GM12878 (cell line): ENCODE results near the gene ZNF324. TPM values are rescaled to one million over a fixed set of nuclear protein-coding genes. Genes with fewer than 3 reads are reported as not detected.
A peak's percentile ranks its signal among the peaks of the same experiment; 100 is the strongest.

Experiments
- ATF2 ChIP-seq: IDR thresholded peaks from 2 replicates; pipeline ENCODE4 v1.6.1; 2012; ENCODE audit warnings: low read length, inconsistent platforms
- ATF7 ChIP-seq: fragments of 450-650 bp; IDR thresholded peaks from 2 replicates; pipeline ENCODE4 v1.6.1; 2016; ENCODE audit warnings: low read depth, mild to moderate bottlenecking
- BACH1 ChIP-seq: fragments of 450-650 bp; IDR thresholded peaks from 2 replicates; pipeline ENCODE4 v1.6.1; 2017; ENCODE audit warnings: mild to moderate bottlenecking, borderline replicate concordance
- CEBPZ ChIP-seq: fragments of 150-350 bp; IDR thresholded peaks from 2 replicates; pipeline ENCODE4 v1.6.1; 2016; ENCODE audit warnings: low read depth, low read length
- CREB1 ChIP-seq: IDR thresholded peaks from 2 replicates; pipeline ENCODE4 v1.6.1; 2012; ENCODE audit warnings: low read depth, mild to moderate bottlenecking, inconsistent platforms
- FOS ChIP-seq: IDR thresholded peaks from 3 replicates; pipeline ENCODE4 v1.6.1; 2011; ENCODE audit warnings: borderline replicate concordance; ENCODE audit not compliant: insufficient read length; ENCODE audit errors: extremely low read depth
- HDAC6 ChIP-seq: fragments of 200-600 bp; sonication (generic); IDR thresholded peaks from one replicate; pipeline ENCODE4 v1.8.0; 2017; ENCODE audit warnings: antibody characterized with exemption; ENCODE audit not compliant: unreplicated experiment
- MEF2B ChIP-seq: fragments of 450-650 bp; IDR thresholded peaks from 2 replicates; pipeline ENCODE4 v1.6.1; 2018; ENCODE audit warnings: mild to moderate bottlenecking, moderate library complexity; ENCODE audit not compliant: partially characterized antibody, poor library complexity, severe bottlenecking
- NRF1 ChIP-seq: conservative IDR thresholded peaks from 2 replicates; pipeline ENCODE4 v1.6.1; 2011; ENCODE audit warnings: mild to moderate bottlenecking, low read depth, low read length, improper control_type of control experiment
- PML ChIP-seq: IDR thresholded peaks from 2 replicates; pipeline ENCODE4 v1.6.1; 2012; ENCODE audit warnings: low read length, inconsistent platforms
- RBBP5 ChIP-seq: fragments of 200-600 bp; sonication (generic); conservative IDR thresholded peaks from 2 replicates; pipeline ENCODE4 v1.6.1; 2016
- RCOR1 ChIP-seq: conservative IDR thresholded peaks from 2 replicates; pipeline ENCODE4 v1.6.1; 2012; ENCODE audit warnings: low read depth, low read length, improper control_type of control experiment
- RELA ChIP-seq: fragments of 450-650 bp; IDR thresholded peaks from 2 replicates; pipeline ENCODE4 v1.8.0; 2014; ENCODE audit warnings: borderline replicate concordance; ENCODE audit not compliant: partially characterized antibody
- SIX5 ChIP-seq: IDR thresholded peaks from 2 replicates; pipeline ENCODE4 v1.6.1; 2011; ENCODE audit warnings: mild to moderate bottlenecking, low read depth, low read length, moderate library complexity; ENCODE audit not compliant: severe bottlenecking
- SREBF2 ChIP-seq: IDR thresholded peaks from 2 replicates; pipeline ENCODE4 v1.6.1; 2012; ENCODE audit warnings: mild to moderate bottlenecking, low read length
- USF2 ChIP-seq: IDR thresholded peaks from 2 replicates; pipeline ENCODE4 v1.6.1; 2011; ENCODE audit warnings: low read depth, low read length, improper control_type of control experiment, borderline replicate concordance
- YBX1 ChIP-seq: fragments of 450-650 bp; IDR thresholded peaks from 2 replicates; pipeline ENCODE4 v1.6.1; 2016; ENCODE audit warnings: antibody characterized with exemption
- YY1 ChIP-seq: IDR thresholded peaks from 2 replicates; pipeline ENCODE4 v1.6.1; 2011; ENCODE audit warnings: low read depth, mild to moderate bottlenecking, low read length
- ZNF384 ChIP-seq: IDR thresholded peaks from 2 replicates; pipeline ENCODE4 v1.6.1; 2012; ENCODE audit warnings: low read depth, mild to moderate bottlenecking, low read length, improper control_type of control experiment, borderline replicate concordance
- ZNF687 ChIP-seq: fragments of 450-650 bp; IDR thresholded peaks from 2 replicates; pipeline ENCODE4 v1.6.1; 2017; ENCODE audit warnings: mild to moderate bottlenecking, moderate library complexity
- ZZZ3 ChIP-seq: IDR thresholded peaks from 2 replicates; pipeline ENCODE4 v1.6.1; 2011; ENCODE audit warnings: low read depth; ENCODE audit not compliant: control insufficient read depth, insufficient read length
- polyA plus RNA-seq, 11 experiments: library from polyadenylated mRNA; depleted of rRNA in 4 of 11; unstranded in 6 of 11; stranded (reverse) in 5 of 11; fragments of >200 nt; fragmentation: Nextera tagmentation in 4 of 11; fragmentation: Illumina TruSeq in 1 of 11; extraction: Ambion mirVana in 4 of 11; extraction: Trizol in 1 of 11; gene quantifications; 1 replicate in 1 of 11; 2 replicates in 10 of 11; pipeline versions ENCODE4 v1.2.1 to v1.2.3, GENCODE V29; 2011 to 2016; ENCODE audit warnings: inconsistent platforms in 2 of 11, missing spikeins in 2 of 11, low read depth in 1 of 11
- total RNA-seq, 4 experiments: library from RNA; depleted of rRNA in 3 of 4; stranded (reverse); fragments of >200 nt in 3 of 4; fragmentation: Illumina TruSeq in 1 of 4; extraction: Trizol in 1 of 4; gene quantifications; 2 replicates each; pipeline versions ENCODE4 v1.2.1 to v1.2.3, GENCODE V29; 2013 to 2021

The ZNF324 gene
- total and polyA plus RNA-seq, 10 of the 15 experiments (the other 5 are each of a cell fraction or from before 2014, with no cell fraction given), result 0.71 to 13.9 (median 7.0) TPM

- no peak for TF ChIP-seq USF2
- peak; percentile 37; the same call in 1 of the 2 replicates for TF ChIP-seq SREBF2
- TF ChIP-seq RCOR1, result no peak
- no peak for TF ChIP-seq ATF2
- TF ChIP-seq NRF1, result no peak; the same call in 1 of the 2 replicates
- TF ChIP-seq HDAC6, result no peak
- TF ChIP-seq ATF7, result peak; percentile 70
- no peak for TF ChIP-seq FOS
- peak; percentile 71 for TF ChIP-seq SIX5
- TF ChIP-seq RBBP5, result no peak
- no peak for TF ChIP-seq ZNF384
- TF ChIP-seq CEBPZ, result no peak
- peak; percentile 89 for TF ChIP-seq YY1
- TF ChIP-seq ZNF687, result peak; percentile 53; the same call in 1 of the 2 replicates
- TF ChIP-seq YBX1, result no peak
- peak; percentile 56 for TF ChIP-seq MEF2B
- no peak for TF ChIP-seq PML
- peak; percentile 83 for TF ChIP-seq CREB1
- TF ChIP-seq BACH1, result 0 out of 2 replicates have a peak, but pooled peaks have one; percentile 54
- peak; percentile 90 for TF ChIP-seq RELA
- no peak for TF ChIP-seq ZZZ3
Observed at GRCh38 chr19:58499021-58499927, 32.4 kb downstream of the ZNF324 start (continued).
